HG02763 (cell line): ENCODE data around the gene CDH16.
"Not testable (repeated sequence)": the region's sequence is repeated elsewhere in the genome, so short reads cannot be mapped to it uniquely, and the experiment has no call there.

ENCODE experiments used
- ATAC-seq: cut with Tn5 transposase; IDR thresholded peaks from one replicate; pipeline ENCODE4 v1.9.1; 2021; ENCODE audit warnings: mild to moderate bottlenecking, moderate library complexity; ENCODE audit not compliant: unreplicated experiment

Gene CDH16

GRCh38 chr16:66898933-66899309 lies 19.8 kb downstream of the CDH16 start:
- ATAC-seq, result no peak

DNA sequence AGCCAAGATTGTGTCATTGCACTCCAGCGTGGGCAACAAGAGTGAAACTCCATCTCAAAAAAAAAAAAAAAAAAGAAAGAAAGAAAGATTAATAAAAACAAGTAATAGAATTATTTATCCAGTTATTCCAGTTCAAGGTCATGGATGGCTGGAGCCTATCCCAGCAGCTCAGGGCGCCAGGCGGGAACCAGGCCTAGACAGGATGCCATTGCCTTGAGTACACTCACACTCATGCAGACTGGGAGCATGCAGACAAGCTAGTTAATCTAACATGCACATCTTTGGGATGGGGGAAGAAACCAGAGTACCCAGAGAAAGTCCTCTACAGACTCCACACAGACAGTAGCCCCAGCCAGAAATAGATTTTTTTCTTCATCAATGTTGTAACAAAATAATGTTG lies 20.5 kb downstream of the CDH16 start:
- no peak for ATAC-seq

GRCh38 chr16:66896682-66897081 lies 22.0 kb downstream of the CDH16 start:
- not testable (repeated sequence) for ATAC-seq

DNA sequence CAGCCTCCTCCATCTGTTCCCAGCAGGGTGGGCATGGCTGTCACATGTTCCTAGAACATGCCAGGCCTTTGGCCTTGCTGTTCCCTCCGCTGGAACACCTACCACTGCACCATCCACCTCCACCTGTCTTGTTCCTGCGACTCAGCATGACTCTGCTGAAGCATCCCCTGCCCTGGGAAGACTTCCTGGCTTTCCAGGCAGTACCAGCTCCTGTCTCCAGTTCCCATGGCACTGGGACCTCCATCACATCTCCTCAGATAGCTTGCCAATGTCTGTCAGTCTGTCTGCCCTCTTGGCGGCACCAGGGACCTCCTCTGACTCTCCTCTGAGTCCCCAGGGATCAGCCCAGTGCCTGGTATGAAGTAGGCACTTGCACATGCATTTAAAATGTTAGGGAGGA lies 22.7 kb downstream of the CDH16 start:
- ATAC-seq, result no peak

DNA sequence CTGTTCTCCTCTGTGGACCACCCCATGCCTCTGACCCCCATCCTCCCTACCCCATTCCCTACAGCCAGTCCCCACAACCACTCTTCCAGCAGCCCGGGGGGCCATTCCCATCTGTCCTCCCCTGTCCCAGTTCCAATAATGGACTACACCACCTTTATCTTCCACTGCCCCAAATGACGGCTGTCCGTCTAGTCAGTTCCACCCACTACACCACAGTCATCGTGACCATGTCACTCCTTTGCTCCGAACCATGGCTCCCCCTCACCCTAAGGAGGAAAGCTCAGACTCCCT lies 23.1 kb downstream of the CDH16 start:
- no peak for ATAC-seq

GRCh38 chr16:66894948-66895688 lies 23.6 kb downstream of the CDH16 start:
- ATAC-seq, result no peak

- no peak for ATAC-seq
Observed at GRCh38 chr16:66894055-66894454, 24.6 kb downstream of the CDH16 start.

DNA sequence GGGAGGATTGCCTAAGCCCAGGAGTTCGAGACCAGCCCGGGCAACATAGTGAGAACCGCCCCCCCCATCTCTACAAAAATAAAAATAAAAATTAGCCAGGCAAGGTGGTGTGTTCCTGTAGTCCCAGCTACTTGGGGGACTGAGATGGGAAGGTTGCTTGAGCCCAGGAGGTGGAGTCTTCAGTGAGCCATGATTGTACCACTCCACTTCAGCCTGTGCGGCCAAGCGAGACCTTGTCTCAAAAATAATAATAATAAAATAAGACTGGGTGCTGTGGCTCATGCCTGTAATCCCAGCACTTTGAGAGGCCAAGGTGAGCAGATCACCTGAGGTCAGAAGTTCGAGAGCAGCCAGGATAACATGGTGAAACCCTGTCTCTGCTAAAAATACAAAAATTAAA lies 26.9 kb downstream of the CDH16 start:
- no peak for ATAC-seq

DNA sequence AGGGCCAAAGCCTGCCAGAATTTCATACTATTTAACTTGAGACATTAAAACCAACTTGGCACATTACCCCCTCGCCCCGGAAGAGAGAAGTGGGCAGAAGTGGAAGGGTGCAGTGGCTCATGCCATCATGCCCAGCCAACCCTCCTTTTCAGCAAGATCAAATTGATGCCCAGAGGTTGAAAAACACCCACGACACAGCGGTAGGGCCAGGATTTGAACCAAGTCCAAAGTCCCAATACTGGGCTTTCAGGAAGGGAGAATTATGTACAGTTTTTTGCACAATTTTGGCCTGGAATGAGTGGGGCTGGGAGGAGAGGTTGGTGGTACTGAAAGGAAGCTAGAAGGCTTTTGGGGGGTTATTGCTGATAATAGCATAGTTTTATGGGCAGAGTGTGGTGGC lies 27.3 kb downstream of the CDH16 start:
- no peak for ATAC-seq

GRCh38 chr16:66890799-66891198 lies 27.9 kb downstream of the CDH16 start:
- ATAC-seq, result no peak

GRCh38 chr16:66889622-66890021 lies 29.1 kb downstream of the CDH16 start:
- ATAC-seq, result no peak

GRCh38 chr16:66888647-66889615 lies 29.8 kb downstream of the CDH16 start:
- ATAC-seq, result no peak

- ATAC-seq, result no peak
Observed at GRCh38 chr16:66886914-66887313, 31.8 kb downstream of the CDH16 start.

DNA sequence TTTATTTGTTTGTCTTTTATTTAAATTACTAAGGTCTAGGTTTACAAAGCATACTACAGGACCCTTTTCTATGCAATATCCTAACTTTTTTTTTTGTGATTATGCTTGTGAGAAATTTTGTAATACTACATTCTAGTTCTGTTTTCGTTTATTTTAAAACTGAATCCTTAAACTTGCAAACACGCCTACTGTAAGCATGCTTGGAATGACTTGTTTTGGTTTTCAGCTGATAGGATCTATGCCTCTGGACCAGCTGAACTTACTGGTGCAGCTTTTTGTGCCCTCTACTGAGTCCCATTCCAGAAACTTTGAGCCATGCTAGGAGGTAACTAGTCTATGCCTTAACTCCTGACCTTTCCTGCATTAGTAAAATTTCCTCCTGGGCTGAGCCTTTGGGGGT lies 32.4 kb downstream of the CDH16 start:
- ATAC-seq, result no peak

DNA sequence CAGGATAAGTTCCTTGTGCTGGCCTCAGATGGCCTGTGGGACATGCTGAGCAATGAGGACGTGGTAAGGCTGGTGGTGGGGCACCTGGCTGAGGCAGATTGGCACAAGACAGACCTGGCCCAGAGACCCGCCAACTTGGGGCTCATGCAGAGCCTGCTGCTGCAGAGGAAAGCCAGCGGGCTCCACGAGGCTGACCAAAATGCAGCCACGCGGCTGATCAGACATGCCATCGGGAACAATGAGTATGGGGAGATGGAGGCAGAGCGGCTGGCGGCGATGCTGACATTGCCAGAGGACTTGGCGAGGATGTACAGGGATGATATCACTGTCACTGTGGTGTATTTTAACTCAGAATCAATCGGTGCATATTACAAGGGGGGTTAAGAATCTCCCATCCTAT lies 33.2 kb downstream of the CDH16 start:
- no peak for ATAC-seq

- ATAC-seq, result no peak
Observed at GRCh38 chr16:66882702-66883101, 36.0 kb downstream of the CDH16 start.

- ATAC-seq, result no peak
Observed at GRCh38 chr16:66881964-66882508, 36.6 kb downstream of the CDH16 start.

DNA sequence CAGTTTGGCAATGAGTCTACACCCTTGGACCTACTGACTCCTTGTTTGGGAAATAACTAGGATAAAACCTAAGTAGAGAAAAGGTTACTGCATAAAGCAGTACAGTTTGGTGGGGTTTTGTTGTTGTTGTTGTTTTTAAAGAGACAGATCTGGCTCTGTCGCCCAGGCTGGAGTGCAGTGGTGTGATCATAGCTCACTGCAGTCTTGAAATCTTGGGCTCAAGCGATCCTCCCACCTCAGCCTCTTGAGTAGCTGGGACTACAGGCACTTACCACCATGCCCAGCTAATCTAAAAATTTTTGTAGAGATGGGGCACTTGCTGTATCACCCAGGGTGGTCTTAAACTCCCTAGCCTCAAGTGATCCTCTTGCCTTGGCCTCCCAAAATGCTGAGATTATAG lies 37.1 kb downstream of the CDH16 start:
- ATAC-seq, result no peak

DNA sequence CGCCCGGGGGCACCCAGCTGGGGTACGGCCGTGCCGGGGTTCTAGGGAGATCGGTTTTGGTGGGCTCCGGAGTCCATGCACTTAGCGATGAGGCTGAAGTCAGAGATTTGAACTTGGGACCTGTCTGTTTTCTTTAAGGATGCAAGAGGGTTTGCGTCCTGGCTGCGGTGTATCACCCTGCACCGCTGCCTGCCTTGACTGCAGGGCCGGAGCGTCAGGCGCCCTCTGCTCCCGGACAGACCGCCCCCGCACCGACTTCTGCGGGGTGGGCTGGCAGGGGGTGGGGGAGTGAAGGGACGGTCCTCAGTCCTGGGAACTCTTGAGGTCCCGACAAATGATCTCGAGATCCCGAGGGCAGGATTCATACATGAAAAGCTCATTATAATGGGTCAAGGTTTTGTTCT lies 37.7 kb downstream of the CDH16 start:
- no peak for ATAC-seq

DNA sequence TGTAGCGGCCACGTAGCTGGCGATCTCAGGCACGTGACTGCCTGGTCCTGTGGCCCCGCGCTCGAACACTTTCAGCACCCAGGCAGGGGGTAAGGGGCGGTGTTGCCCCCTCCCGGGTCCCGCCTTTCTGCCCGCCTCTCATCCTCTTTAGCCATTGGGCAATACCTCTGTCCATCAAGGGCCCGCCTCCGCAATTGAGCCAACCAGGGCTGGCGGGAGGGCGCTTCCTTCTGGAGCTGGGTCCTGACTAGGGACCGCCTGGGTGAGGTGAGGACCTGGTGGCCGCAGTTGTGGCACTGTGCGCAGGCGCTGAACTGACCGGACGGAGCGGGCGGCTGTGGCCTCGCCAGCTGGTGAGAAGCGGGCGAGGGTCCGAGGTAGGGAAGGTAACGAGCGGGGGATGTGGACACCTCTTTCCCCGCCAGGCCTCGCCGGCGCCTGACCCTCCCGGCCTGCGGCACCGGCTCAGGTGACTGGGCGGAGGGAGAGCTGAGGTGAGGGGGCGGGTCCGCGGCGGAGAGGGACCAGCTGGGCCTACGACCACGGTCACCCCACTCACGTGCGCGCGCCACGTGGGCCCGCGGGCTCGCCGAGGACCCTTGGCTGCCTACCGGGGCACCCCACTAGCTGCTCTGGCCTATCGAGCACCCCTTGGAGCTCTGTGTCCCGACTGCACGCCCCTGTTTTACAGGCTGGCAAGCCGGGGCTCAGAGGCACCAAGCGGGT lies 38.2 kb downstream of the CDH16 start, which contains the start of gene PDP2:
Gene PDP2 (plus strand): TSS at position 228 of the 726 bp plus-strand sequence. CDS start 3,770 bp downstream, outside the sequence.
- ATAC-seq, result peak; percentile 94

GRCh38 chr16:66878067-66878466 lies 40.6 kb downstream of the CDH16 start:
- ATAC-seq, result no peak
